Pulmonary artery endothelial cell (primary cell): ENCODE results near the gene GKN1. TPM values are rescaled to one million over a fixed set of nuclear protein-coding genes. Genes with fewer than 3 reads are reported as not detected.
"Not testable (repeated sequence)": the region's sequence is repeated elsewhere in the genome, so short reads cannot be mapped to it uniquely, and the experiment has no call there.

Experiments
- DNase-seq: peaks from one replicate; pipeline ENCODE4 v3.0.0-alpha.2; 2011; ENCODE audit warnings: low read depth, low spot score
- total RNA-seq: library from RNA; depleted of rRNA; stranded (reverse); fragments of >200 nt; gene quantifications from 2 replicates; pipeline ENCODE4 v1.2.3, GENCODE V29; 2014

Gene GKN1, protein sequence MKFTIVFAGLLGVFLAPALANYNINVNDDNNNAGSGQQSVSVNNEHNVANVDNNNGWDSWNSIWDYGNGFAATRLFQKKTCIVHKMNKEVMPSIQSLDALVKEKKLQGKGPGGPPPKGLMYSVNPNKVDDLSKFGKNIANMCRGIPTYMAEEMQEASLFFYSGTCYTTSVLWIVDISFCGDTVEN
- total RNA-seq: not detected in 2 replicates

DNA sequence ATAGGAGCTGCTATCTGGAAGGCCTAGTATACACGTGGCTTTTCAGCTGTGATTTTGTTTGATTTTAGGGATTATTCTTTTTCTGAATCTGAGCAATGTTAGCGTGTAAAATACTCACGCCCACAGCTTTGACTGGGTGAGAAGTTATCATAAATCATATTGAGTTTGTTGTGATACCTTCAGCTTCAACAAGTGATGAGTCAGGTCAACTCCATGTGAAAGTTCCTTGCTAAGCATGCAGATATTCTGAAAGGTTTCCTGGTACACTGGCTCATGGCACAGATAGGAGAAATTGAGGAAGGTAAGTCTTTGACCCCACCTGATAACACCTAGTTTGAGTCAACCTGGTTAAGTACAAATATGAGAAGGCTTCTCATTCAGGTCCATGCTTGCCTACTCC lies at the start of gene GKN1:
Gene GKN1, plus strand, starts transcription at position 386 of the 400 bp plus-strand sequence. CDS start 42 bp downstream, outside the sequence.
- no peak for DNase-seq

DNA sequence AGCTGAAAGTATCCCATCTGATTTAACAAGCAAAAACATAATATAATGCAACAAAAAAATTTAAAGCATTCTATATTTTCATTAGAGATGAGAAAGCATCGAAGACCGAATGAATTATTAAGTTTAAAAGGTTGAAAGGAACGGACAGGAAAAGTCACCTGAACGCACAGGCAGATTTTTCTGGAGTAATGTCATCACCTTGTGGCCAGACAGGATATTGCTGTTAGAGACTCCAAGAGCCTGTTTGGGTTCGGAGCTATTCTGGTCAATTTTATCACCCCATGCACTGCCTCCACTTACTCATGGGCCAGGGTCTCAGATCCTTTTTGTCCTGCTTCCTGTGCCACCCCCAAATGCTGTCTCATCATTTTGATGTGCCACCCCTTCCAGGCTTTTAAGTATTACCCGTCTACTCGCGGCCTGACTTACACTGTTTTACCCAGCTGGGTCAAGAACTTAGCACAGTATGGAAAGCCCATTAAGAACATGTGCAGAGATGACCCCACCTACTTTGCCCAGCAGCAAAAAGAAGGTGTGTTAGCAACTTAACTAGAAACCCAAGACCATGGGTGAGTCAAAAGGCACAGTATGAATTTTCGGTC lies 49.0 kb upstream of the GKN1 start:
- no peak for DNase-seq

DNA sequence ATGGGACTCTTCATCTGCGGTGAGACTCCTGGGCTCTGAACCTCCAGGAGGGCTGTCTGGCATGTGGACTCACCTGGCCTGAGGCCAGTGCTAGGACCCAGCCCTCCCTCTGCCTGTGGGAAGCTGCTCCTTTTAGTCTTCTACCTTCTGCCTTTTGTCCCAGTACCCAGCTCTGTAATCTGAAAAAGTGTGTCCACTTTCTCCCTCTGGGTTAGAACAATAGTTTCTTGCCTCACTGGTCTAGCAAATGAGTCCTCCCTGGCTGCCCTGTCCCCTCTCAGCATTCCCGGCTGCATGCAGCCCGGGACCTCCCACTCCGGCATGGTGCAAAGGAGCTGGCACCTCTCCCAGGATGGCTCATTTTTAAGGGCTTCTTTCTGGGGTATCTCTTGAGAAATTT lies 47.6 kb upstream of the GKN1 start:
- no peak for DNase-seq

DNA sequence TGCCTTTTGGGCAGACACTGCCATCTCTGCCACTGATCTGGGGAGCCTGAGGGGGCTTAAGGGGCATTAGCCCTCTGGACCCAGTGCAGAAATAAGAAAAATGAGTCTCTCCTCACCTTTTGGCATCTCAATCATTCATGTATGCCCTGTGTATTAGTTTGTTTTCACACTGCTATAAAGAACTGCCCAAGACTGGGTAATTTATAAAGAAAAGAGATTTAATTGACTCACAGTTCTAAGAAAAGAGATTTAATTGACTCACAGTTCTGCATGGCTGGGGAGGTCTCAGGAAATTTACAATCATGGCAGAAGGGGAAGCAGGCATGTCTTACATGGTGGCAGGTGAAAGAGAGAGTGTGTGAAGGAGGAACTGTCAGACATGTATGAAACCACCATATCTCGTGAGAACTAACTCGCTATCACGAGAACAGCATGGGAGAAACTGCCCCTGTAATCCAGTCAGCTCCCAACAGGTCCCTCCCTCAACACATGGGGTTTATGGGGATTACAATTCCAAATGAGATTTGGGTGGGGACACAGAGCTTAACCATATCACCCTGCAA lies 43.2 kb upstream of the GKN1 start:
- DNase-seq: no peak

DNA sequence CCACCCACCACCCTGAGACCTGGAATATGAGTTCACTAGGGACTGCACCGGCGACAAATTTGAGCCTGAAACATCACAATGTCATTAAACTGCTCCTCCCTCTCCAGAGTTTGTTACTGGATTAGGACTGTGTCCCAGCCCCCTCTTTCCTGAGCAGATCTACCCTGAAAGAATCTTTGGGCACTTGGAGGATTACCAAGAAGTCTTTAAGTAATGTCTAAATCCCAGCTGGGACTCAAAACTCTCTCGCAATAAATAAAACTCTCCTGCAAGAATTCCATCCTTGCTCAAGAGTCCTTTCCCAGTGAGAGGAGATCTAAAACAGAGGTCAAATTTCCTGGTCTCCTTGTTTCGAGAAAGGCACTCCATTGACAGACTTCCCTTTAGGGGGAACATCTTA lies 42.6 kb upstream of the GKN1 start:
- no peak for DNase-seq

DNA sequence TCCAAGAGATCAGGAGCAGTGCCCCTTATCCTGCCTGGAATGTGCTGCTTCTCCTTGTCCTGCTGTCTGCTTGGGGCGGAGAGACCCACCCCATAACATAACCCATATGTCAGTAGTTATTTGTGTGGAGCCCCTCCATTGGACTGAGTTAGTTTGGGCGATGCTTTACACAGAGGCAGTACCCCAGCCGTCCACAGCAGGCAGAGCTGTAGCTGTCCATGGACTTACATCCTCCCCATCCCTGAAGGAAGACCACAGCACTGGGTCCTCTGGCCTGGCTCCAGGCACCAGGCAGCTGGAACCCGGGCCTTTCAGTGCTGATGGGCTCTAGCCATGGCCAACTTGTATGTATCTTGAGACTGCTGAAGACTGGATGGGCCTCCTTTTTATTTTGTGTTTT lies 42.0 kb upstream of the GKN1 start:
- DNase-seq: no peak

DNA sequence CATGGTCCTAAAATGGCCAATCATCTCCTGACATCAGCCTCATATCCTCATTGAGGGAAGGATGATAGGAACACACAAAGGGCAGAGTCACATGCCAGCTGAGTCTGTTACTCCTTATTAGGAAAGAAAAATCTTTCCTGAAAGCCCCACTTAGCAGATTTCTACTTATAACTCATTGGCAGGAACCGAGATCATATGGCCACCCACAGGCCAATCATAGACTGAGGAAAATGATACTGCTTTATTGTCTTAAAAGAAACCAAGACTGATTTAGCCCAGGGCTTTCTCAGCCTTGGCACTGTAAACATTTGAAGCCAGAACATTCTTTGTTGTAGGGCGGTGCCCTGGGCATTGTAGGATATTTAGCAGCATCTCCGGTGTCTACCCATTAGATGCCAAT lies 40.4 kb upstream of the GKN1 start:
- DNase-seq: no peak

DNA sequence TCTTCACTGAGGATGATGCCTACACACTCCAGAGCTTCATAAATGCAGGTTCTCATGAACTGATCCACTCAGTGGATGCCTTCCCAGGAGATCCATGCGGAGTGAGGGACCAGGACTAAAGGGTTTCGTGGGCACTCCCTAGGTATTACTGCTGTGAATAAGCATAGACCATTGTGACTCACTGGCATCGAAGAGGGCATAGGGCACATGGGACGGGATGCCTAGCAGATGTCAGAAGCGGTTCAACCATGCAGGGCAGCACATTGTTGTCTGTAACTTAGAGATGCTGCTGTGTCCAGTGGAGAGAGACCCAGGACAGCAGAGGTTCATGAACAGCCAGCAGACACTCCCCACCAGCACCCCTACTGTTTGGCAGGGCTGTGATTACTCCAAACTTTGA lies 39.0 kb upstream of the GKN1 start:
- DNase-seq: no peak

DNA sequence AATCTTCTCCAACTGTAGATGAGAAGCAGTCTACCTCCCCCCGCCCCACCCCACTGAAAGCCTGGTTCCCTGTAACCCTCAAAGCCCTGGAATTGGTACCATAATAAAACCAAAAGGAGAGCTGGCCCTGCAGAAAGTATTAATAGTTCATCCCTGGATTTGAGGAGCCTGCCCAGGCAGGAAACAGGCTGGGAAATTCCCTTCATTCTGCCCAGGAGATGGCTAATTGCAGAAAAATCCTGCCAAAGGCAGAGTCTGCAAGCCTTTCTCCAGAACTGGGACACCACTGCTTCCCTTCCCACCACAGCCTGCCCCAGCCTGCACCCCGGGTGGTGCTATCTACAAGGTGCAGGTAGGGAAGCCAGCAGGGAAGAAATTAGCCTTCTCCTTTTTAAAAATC lies 38.0 kb upstream of the GKN1 start:
- DNase-seq: no peak

DNA sequence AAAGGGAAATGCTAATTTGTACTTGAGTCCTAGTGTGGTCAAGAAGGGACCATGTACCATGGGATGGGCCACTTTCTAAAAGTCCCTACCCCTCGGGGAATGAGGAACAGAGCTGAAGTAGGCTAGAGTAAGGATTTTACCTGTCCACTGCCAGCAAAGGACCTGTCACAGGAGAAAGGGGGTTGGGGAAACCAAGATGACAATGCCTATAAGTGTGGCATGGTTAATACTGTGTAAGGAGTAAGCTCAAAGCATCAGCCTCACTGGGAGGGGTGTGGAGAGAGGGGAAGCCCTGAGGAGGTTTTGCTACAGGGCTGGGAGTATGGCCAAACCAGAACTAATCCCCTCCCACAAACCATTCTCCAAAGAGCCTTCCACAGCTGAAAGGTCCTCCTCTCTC lies 37.5 kb upstream of the GKN1 start:
- no peak for DNase-seq

DNA sequence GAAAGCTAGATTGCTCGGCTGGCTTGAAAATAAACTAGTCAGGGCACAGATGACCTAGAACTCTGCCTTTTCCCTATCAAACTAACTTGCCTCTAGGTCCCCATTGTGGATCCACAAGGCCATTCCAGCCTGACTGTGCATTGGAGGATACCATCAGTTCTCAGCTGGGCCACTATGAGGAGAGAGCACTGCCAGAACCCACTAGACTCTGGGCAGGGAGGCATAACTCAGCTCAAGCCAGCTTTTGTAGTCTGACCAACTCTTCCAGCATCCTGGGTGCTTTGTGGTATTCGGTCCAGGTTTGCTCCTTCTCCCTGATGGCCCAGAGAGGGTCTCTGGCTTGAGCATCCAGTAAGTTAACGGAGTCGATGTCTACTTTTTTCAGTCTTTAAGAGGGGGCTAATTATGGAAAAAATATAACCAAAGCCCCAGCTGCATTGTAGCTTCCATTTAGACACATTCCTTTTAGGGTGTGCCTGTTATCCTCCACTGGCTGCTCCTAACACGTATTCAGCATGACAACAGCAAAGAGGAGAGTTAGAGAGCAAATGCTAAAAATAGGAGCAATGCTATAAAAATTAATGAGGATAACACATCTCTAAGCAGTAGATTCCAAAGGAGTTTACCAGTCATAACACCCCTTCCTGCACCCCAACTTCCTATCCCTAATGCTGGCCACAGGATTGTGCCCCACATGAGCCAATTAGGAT lies 36.9 kb upstream of the GKN1 start:
- DNase-seq: no peak

DNA sequence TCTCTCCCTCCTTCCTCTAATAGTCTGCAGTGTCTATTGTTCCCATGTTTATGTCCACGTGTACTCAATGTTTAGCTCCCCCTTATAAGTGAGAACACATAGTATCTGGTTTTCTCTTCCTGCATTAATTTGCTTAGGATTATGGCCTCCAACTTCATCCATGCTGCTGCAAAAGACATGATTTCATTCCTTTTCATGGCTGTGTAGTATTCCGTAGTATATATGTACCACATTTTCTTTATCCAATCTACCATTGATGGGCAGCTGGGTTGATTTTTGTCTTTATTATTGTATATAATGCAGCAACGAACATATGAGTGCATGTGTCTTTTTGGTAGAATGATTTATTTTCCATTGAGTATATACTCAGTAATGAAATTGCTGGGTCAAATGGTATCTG lies 35.5 kb upstream of the GKN1 start:
- no peak for DNase-seq

DNA sequence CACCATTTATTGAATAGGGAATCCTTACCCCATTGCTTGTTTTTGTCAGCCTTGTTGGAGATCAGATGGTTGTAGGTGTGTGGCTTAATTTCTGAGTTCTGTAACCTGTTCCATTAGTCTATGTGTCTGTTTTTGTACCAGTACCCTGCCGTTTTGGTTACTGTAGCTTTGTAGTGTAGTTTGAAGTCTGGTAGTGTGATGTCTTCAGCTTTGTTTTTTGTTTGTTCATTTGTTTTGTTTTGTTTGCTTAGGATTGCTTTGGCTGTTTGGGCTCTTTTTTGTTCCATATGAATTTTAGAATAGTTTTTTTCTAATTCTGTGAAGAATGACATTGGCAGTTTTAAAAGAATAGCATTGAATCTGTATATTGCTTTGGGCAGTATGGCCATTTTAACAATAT lies 34.5 kb upstream of the GKN1 start:
- DNase-seq: no peak

DNA sequence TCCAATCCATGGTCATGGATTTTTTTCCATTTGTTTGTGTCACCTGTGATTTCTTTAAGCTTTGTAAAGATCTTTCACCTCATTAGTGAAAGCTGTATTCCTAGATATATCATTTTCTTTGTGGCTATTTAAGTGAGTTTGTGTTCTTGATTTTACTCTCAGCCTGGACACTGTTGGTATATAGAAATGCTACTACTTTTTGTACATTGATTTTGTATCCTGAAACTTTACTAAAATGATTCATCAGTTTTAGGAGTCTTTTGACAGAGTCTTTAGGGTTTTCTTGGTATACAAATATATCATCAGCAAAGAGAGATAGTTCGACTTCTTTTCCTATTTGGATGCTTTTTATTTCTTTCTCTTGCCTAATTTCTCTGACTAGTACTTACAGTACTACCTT lies 34.1 kb upstream of the GKN1 start:
- DNase-seq: no peak

DNA sequence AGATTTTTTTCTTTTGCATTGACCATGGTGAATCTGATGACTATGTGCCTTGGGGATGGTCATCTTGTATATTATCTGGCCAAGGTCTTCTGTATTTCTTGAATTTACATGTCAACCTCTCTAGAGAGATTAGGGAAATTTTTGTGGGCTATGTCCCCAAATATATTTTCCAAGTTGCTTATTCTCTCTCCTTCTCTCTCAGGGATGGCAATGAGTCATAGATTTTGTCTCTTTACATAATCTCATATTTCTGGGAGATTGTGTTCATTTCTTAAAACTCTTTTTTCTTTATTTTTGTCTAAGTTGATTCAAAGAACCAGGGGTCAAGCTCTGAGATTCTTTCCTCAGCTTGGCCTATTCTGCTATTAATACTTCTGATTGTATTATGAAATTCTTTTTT lies 31.6 kb upstream of the GKN1 start:
- DNase-seq: no peak

DNA sequence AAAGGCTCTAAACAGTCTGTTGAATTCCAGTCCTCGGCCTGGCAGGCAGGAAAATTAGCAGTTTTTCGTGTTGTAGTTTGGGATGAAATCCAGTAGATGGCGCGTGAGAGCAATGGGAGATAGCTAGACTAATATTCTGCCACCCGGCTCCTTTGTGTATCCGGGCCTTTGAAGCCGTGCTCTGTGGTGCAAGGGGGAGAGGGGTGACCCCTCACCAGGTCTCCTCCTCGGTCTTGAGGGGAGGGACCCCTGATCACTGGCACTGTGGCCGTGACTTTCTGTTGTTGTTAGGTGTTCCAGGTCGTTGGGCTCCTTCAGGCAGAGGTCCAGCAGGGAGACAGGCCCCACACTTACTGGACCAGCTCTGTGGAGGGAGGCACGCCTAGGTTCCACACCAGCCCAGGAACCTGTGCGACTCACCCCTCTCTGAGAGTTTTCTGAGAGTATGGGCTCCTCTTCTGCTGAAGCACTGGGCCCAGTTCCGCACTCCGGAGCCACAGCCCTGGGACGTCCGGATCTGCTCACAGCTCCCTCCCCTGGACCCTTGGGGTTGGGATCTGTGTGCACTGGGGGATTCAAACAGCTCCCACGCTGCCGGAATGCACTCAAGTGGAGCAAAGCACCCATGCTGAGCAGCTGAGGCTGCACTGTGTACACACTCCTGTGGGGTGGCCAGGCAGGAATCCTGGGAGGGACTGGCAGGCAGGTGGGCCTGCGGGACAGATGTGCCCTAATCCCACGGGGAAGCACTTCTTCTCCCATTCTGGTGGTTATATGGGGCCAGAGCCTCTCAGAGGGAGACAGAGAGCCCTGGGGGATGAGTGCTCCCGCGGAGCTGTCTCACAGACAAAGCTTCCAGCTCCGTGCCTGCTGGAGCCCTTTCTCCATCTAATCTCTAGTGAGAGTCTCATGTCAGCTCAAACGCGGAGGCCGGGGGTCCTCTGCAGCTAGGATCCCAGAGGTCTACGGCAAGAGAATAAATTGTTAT lies 30.6 kb upstream of the GKN1 start:
- DNase-seq: no peak

DNA sequence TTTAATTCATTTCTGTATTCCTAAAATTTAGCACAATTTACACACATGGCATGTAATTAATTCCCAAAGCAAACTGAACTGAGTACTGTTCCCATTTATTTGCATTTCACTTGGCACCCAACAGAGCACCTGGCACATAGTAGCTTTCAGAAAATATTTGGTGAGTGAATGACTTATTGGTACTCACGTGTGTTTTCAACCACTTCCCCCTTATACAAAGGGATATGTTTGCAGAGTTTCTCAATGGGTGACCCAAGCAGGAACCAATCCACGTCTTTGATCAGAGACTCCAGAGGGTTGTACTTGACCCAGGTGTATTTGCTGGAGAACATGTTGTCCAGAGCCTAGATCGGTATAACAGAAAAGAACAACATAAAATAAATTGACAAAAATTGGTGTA lies 28.3 kb upstream of the GKN1 start:
- no peak for DNase-seq

DNA sequence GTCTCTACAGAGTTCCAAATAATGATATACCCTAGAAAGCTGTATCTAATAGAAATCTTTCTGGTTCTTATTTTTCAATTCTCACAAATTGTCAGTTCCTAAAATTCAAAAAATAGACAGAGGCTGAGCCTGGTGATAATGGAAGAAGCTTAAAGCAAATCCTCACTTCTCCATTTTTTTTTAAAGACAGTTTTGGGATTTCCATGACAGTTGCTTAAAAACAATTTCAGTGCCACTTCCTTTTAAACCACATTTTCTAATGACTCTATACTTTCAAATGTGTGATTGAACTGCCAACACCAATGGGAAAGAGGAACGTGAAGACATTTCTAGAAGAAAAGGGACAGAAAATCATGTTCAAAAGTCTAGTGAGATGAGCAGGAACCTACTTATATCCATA lies 25.7 kb upstream of the GKN1 start:
- no peak for DNase-seq

DNA sequence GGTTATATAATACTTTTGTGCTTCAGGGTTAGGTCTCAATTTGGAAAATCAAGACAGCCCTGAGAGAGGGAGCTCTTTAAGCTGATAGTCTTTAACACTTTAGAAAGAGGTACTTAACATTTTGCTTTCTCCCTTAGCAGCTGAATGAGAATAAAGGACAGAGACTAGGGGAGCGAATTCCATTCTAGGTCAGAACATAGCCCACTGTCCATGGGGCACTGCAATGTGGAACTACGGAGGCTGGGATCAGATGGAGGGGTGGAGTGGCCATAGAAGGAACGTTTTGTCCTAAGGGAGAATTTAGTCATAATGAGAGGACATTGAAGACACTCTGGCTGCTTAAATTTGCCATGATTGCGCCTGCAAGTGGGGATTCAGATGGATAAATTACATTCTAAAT lies 22.5 kb upstream of the GKN1 start:
- no peak for DNase-seq

DNA sequence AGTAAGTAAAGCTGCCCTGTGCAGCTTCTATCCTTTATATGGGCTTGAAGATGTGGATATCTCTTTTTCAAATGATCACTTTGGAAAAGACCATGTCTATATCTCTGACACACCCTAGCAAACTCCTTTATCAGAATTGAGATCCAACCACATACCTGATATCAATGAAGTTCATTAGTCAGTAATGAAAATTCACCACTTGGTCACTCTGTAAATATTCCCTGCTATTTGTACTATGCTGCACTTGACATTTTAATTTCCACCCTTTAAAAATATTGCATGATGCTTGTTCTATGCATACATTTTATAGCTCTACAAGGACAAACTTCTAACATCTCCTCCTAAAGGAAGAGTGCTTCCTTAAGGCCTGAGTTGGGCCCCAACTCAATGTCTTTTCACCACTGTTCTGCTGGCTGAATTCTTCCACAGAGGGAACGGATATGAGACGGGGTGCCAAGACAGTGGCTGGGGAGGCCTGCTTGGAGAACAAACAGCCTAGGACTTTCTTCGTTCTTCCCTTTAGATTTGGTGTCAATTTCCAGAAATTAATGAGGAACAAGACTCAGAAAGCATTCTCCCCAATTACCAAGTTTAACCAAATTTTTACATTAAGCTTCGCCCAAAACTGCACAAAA lies 21.4 kb upstream of the GKN1 start, which contains the start of gene GKN2:
Gene GKN2, minus strand, starts transcription at position 7 of the 635 bp plus-strand sequence. CDS start 32 bp downstream, outside the sequence.
- no peak for DNase-seq

DNA sequence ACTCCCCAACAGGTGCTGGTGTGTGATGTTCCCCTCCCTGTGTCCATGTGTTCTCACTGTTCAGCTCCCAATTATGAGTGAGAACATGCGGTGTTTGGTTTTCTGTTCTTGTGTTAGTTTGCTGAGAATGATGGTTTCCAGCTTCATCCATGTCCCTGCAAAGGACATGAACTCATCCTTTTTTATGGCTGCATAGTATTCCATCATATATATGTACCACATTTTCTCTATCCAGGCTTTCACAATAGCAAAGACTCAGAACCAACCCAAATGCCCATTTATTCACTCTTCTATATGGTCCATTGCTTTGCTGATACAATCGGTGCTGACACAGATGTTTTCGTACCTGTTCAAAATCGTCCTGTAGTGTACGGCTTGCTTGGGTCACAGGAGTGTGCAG lies 19.0 kb upstream of the GKN1 start:
- not testable (repeated sequence) for DNase-seq
